ENCODE results near the gene TMOD2.

TMOD2 gene

DNA sequence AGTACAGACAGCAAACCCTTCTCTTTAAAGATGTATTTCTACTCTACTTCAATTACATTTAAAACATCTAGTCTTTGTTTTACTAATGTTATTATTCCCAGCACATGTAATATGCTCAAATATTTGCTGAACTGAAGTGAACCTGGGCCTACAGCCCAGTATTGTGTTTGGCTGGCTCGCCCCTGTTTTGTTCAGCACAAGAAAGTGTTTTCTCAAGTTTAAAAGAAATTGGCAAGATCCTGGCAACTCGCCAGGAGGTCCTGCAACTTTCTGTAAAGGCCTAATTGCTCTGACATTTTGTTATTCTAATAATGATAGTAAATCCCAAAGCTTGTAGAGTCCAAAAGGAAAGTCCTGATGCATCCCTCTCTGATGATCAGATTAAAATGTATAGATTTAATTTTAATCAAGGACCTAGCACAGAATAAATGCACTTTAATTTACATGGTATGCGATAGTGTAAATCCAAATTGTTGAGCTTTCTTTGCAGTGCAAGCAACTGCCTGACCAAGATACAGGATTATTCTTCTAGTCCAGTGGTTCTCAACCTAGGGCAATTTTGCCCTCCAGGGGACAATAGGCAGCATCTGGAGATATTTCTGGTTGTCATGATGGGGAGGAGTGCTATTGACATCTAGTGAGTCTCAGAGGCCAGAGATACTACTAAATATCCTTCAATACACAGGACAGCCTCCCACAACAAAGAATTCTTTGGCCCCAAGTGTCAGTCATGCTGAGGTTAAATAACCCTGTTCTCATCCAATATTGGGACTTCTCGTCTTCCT lies 42.3 kb downstream of the TMOD2 start:
- Histone ChIP-seq H3K9ac (ENCODE audit: insufficient read length, low read depth) (no peak overlapping the region), H3K36me3 (ENCODE audit: insufficient read depth, insufficient read length, low read length) (no peaks in the 10 kb centered on the region), H3K4me1 (ENCODE audit: insufficient read depth, insufficient read length) (no peaks in the 10 kb centered on the region), H3K9me3 (ENCODE audit: insufficient read depth, low read length) (no peaks in the 10 kb centered on the region), H3K27me3 (ENCODE audit: insufficient read depth, insufficient read length) (no peaks in the 10 kb centered on the region), H3K4me3 (ENCODE audit: insufficient read length, low read depth) (no peak overlapping the region)
- no peak for DNase-seq (ENCODE audit: low read depth, low spot score)
- no peak for TF ChIP-seq ZNF274 (IDR thresholded peaks at IDR 0.05; ENCODE audit: low read depth, low read length)
- TF ChIP-seq SUZ12 (IDR thresholded peaks at IDR 0.05; ENCODE audit: extremely low read depth, insufficient read depth, insufficient read length) = no peak
- no peak for TF ChIP-seq YY1 (IDR thresholded peaks at IDR 0.05; ENCODE audit: insufficient read depth, insufficient read length)

DNA sequence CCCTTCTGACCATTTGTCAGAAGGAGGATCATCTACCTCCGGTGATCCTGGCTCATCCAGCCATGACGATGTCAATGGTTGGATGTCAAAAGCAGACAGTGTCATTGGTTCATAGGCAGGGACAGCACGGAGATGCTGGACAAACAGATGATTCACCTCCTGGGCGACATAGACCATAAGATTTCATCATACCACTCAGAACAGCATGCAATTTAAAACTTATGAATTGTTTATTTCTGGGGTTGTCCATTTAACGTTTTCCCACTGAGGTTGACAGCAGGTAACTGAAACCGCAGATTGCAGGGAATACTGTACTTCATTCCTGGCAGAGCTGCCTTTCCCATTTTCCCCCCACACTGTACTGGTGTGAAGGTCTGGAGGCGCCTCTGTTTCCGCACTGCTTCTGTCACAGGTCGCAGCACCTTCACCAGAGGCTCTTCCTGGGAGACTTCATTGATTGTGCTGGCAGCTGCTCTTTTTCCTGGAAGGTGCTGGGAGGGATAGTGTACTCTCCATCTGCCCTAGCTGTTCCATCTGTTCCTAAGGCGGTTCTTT lies 45.5 kb downstream of the TMOD2 start:
- H3K36me3 ChIP-seq (ENCODE audit: insufficient read depth, insufficient read length, low read length) = no peaks in the 10 kb centered on the region
- TF ChIP-seq ZNF274 (IDR thresholded peaks at IDR 0.05; ENCODE audit: low read depth, low read length) (no peak), SUZ12 (IDR thresholded peaks at IDR 0.05; ENCODE audit: extremely low read depth, insufficient read depth, insufficient read length) (no peak), YY1 (IDR thresholded peaks at IDR 0.05; ENCODE audit: insufficient read depth, insufficient read length) (no peak)
- no peak for DNase-seq (ENCODE audit: low read depth, low spot score)

GRCh38 chr15:51798281-51798680 lies 46.9 kb downstream of the TMOD2 start:
- no peaks in the 10 kb centered on the region for H3K36me3 ChIP-seq (ENCODE audit: insufficient read depth, insufficient read length, low read length)
- H3K4me3 ChIP-seq (ENCODE audit: insufficient read length, low read depth) = no peak overlapping the region
- no peak for DNase-seq (ENCODE audit: low read depth, low spot score)
- no peak for TF ChIP-seq SUZ12 (IDR thresholded peaks at IDR 0.05; ENCODE audit: extremely low read depth, insufficient read depth, insufficient read length)
- H3K4me1 ChIP-seq (ENCODE audit: insufficient read depth, insufficient read length) = no peaks in the 10 kb centered on the region
- no peak overlapping the region for H3K9ac ChIP-seq (ENCODE audit: insufficient read length, low read depth)
- no peaks in the 10 kb centered on the region for H3K27me3 ChIP-seq (ENCODE audit: insufficient read depth, insufficient read length)
- H3K9me3 ChIP-seq (ENCODE audit: insufficient read depth, low read length) = no peaks in the 10 kb centered on the region

More for the DNA sequence above, 45.5 kb downstream of the TMOD2 start:
- H3K4me1 ChIP-seq (ENCODE audit: insufficient read depth, insufficient read length) = no peaks in the 10 kb centered on the region
- H3K27me3 ChIP-seq (ENCODE audit: insufficient read depth, insufficient read length) = no peaks in the 10 kb centered on the region
- no peak overlapping the region for H3K4me3 ChIP-seq (ENCODE audit: insufficient read length, low read depth)
- no peaks in the 10 kb centered on the region for H3K9me3 ChIP-seq (ENCODE audit: insufficient read depth, low read length)
- no peak overlapping the region for H3K9ac ChIP-seq (ENCODE audit: insufficient read length, low read depth)

- no peaks in the 10 kb centered on the region for H3K9me3 ChIP-seq (ENCODE audit: insufficient read depth, low read length)
- H3K4me3 ChIP-seq (ENCODE audit: insufficient read length, low read depth) = no peak overlapping the region
- no peaks in the 10 kb centered on the region for H3K36me3 ChIP-seq (ENCODE audit: insufficient read depth, insufficient read length, low read length)
- H3K4me1 ChIP-seq (ENCODE audit: insufficient read depth, insufficient read length) = no peaks in the 10 kb centered on the region
- H3K27me3 ChIP-seq (ENCODE audit: insufficient read depth, insufficient read length) = no peaks in the 10 kb centered on the region
- TF ChIP-seq ZNF274 (IDR thresholded peaks at IDR 0.05; ENCODE audit: low read depth, low read length) (no peak), SUZ12 (IDR thresholded peaks at IDR 0.05; ENCODE audit: extremely low read depth, insufficient read depth, insufficient read length) (no peak), YY1 (IDR thresholded peaks at IDR 0.05; ENCODE audit: insufficient read depth, insufficient read length) (no peak)
- DNase-seq (ENCODE audit: low read depth, low spot score) = no peak
- H3K9ac ChIP-seq (ENCODE audit: insufficient read length, low read depth) = no peak overlapping the region
These were observed 48.2 kb downstream of the TMOD2 start for GRCh38 chr15:51799282-51800252.

GRCh38 chr15:51801391-51801835 lies 50.0 kb downstream of the TMOD2 start:
- no peak overlapping the region for H3K4me3 ChIP-seq (ENCODE audit: insufficient read length, low read depth)
- no peaks in the 10 kb centered on the region for H3K4me1 ChIP-seq (ENCODE audit: insufficient read depth, insufficient read length)
- no peak for DNase-seq (ENCODE audit: low read depth, low spot score)
- no peaks in the 10 kb centered on the region for H3K36me3 ChIP-seq (ENCODE audit: insufficient read depth, insufficient read length, low read length)
- no peaks in the 10 kb centered on the region for H3K27me3 ChIP-seq (ENCODE audit: insufficient read depth, insufficient read length)
- H3K9ac ChIP-seq (ENCODE audit: insufficient read length, low read depth) = no peak overlapping the region
- TF ChIP-seq ZNF274 (IDR thresholded peaks at IDR 0.05; ENCODE audit: low read depth, low read length) (no peak), YY1 (IDR thresholded peaks at IDR 0.05; ENCODE audit: insufficient read depth, insufficient read length) (no peak), SUZ12 (IDR thresholded peaks at IDR 0.05; ENCODE audit: extremely low read depth, insufficient read depth, insufficient read length) (no peak)
- H3K9me3 ChIP-seq (ENCODE audit: insufficient read depth, low read length) = no peaks in the 10 kb centered on the region

DNA sequence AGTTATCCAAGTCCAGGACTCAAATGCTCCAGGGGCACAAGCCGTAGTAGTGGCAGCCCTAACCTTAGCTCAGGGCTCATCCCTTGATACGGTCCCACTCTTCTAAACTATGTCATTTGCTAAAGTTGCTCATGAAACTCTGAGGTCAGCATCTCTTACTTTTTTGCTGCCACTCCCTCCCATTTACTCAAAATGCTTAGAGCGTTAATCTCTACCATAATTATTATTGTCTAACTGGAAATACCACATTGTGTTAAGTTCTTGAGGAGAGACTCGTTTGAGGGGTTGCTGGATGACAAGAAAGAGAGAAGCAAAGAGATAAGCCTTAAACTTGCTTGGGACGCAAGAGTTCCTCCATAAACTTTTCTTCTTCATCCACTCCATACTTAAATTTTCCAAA lies 51.2 kb downstream of the TMOD2 start:
- DNase-seq (ENCODE audit: low read depth, low spot score) = no peak
- H3K4me1 ChIP-seq (ENCODE audit: insufficient read depth, insufficient read length) = no peaks in the 10 kb centered on the region
- H3K27me3 ChIP-seq (ENCODE audit: insufficient read depth, insufficient read length) = no peaks in the 10 kb centered on the region
- no peak for TF ChIP-seq SUZ12 (IDR thresholded peaks at IDR 0.05; ENCODE audit: extremely low read depth, insufficient read depth, insufficient read length)
- no peak for TF ChIP-seq YY1 (IDR thresholded peaks at IDR 0.05; ENCODE audit: insufficient read depth, insufficient read length)
- no peak for TF ChIP-seq ZNF274 (IDR thresholded peaks at IDR 0.05; ENCODE audit: low read depth, low read length)
- H3K4me3 ChIP-seq (ENCODE audit: insufficient read length, low read depth) = no peak overlapping the region
- H3K9ac ChIP-seq (ENCODE audit: insufficient read length, low read depth) = no peak overlapping the region
- no peaks in the 10 kb centered on the region for H3K9me3 ChIP-seq (ENCODE audit: insufficient read depth, low read length)
- no peaks in the 10 kb centered on the region for H3K36me3 ChIP-seq (ENCODE audit: insufficient read depth, insufficient read length, low read length)

DNA sequence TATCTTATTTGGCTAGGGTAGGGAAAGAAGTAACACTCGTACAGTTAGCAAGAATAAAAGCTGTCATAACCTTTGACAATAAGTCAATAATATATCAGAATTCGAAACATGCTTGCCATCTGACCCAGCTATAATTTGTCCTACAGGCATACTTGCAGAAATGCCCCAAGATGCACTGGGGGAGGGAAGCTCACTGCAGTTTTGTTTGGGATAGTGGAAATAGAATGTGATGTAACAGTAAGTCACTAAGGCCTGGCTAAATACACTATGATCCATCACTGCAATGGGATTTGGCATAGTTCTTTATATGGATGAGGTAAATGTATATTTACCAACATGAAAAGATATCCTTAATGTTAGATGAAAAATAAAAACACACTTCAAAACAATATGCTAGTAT lies 52.6 kb downstream of the TMOD2 start:
- Histone ChIP-seq H3K9ac (ENCODE audit: insufficient read length, low read depth) (no peak overlapping the region), H3K4me1 (ENCODE audit: insufficient read depth, insufficient read length) (no peaks in the 10 kb centered on the region), H3K27me3 (ENCODE audit: insufficient read depth, insufficient read length) (no peaks in the 10 kb centered on the region), H3K36me3 (ENCODE audit: insufficient read depth, insufficient read length, low read length) (no peaks in the 10 kb centered on the region), H3K4me3 (ENCODE audit: insufficient read length, low read depth) (no peak overlapping the region), H3K9me3 (ENCODE audit: insufficient read depth, low read length) (no peaks in the 10 kb centered on the region)
- TF ChIP-seq YY1 (IDR thresholded peaks at IDR 0.05; ENCODE audit: insufficient read depth, insufficient read length) (no peak), ZNF274 (IDR thresholded peaks at IDR 0.05; ENCODE audit: low read depth, low read length) (no peak), SUZ12 (IDR thresholded peaks at IDR 0.05; ENCODE audit: extremely low read depth, insufficient read depth, insufficient read length) (no peak)
- no peak for DNase-seq (ENCODE audit: low read depth, low spot score)
